HG02588 (cell line): ENCODE results near the gene PRAMEF2.
"Not testable (repeated sequence)": the region's sequence is repeated elsewhere in the genome, so short reads cannot be mapped to it uniquely, and the experiment has no call there.

ENCODE experiments used
- ATAC-seq: cut with Tn5 transposase; IDR thresholded peaks from one replicate; pipeline ENCODE4 v1.9.1; 2021; ENCODE audit warnings: mild to moderate bottlenecking, moderate library complexity; ENCODE audit not compliant: unreplicated experiment

Gene PRAMEF2, protein sequence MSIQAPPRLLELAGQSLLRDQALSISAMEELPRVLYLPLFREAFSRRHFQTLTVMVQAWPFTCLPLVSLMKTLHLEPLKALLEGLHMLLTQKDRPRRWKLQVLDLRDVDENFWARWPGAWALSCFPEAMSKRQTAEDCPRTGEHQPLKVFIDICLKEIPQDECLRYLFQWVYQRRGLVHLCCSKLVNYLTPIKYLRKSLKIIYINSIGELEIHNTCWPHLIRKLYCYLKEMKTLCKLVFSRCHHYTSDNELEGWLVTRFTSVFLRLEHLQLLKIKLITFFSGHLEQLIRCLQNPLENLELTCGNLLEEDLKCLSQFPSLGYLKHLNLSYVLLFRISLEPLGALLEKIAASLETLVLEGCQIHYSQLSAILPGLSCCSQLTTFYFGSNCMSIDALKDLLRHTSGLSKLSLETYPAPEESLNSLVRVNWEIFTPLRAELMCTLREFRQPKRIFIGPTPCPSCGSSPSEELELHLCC

DNA sequence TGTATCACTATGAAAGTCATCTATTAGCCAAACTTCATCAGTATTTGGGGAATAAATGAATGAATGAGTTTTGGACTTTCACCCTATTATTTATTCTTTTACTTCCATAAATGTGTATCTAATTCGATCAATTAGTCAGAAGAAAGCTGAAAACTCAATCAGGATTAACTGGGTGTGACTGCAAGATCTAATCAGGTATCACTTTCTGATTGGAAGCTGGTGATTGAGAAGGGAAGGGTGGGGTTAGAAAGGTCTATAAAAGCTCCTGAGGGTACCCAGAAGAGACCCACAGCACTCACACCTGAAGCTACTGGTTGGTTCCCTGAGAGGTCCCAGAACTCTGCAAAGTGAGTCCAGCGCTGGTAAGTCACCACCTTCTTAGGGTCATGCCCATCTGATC lies at the start of gene PRAMEF2:
Gene PRAMEF2 (plus strand): TSS at position 301 of the 400 bp plus-strand sequence. CDS start 1,924 bp downstream, outside the sequence.
- not testable (repeated sequence) for ATAC-seq

DNA sequence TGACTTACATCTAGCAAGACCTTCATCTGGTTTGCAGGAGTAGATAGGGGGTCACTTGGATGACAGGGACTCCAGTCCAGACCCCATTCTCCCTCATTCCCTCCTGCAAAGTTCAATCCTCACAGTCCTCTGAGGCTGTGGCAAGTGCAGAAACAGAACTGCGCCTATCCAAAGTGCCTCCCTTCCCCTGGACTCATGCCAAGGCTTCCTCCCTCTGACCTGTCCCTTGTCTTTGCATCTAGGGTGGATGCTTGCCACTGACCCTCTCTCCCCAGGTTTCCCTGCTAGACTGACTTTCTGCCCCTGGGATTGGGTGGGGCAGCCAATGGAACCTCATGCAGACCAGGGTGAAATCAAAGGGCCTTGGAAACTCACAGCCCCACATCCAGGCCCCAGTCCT lies 47.0 kb upstream of the PRAMEF2 start:
- no peak for ATAC-seq

DNA sequence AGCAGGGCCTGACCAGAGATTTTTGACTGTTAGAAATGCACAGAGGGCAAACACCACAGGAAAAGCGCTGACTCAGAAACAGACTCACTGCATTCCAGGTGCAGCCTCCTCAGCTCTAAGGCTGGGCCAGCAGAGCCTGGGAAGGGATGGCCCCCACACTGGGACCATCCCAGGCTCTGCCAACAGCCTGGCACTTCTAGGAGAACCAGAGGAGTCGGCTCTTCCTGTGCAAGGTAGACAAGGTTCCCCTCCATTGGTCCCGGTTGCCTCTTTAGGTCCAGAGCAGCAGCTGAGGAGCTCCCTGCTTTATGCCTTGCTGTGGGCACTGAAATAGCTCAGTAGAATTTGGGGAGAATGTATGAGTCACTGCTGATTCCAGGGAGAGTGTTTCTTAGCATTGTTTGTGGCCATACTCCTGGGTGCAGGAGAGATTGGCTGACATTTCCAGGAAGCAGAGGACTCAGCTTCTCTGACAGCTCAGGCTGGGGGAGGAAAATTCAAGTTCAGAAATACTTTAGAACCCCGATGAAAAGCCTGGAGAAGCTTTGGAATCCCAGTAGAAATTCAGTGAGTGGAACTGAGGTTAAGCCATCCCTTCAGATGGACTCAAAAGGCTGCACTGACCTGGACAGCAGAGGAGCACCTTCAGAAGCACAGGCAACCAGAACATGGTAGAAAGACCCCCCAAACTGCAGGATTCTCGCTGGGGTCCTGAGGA lies 46.0 kb upstream of the PRAMEF2 start:
- ATAC-seq = no peak

- no peak for ATAC-seq
Measured at GRCh38 chr1:12811409-12811784, 45.5 kb upstream of the PRAMEF2 start.

DNA sequence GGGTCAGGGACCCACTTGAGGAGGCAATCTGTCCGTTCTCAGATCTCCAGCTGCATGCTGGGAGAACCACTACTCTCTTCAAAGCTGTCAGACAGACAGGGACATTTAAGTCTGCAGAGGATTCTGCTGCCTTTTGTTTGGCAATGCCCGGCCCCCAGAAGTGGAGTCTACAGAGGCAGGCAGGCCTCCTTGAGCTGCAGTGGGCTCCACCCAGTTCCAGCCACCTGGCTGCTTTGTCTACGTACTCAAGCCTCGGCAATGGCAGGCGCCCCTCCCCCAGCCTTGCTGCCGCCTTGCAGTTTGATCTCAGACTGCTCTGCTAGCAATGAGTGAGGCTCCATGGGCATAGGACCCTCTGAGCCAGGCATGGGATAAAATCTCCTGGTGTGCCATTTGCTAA lies 37.8 kb upstream of the PRAMEF2 start:
- ATAC-seq = not testable (repeated sequence)

- not testable (repeated sequence) for ATAC-seq
Measured at GRCh38 chr1:12831310-12831709, 25.6 kb upstream of the PRAMEF2 start, which contains the start of gene PRAMEF11. TSS of gene PRAMEF11 (minus strand) at chr1:12831410. CDS start at chr1:12828789, 2,621 bp downstream.

DNA sequence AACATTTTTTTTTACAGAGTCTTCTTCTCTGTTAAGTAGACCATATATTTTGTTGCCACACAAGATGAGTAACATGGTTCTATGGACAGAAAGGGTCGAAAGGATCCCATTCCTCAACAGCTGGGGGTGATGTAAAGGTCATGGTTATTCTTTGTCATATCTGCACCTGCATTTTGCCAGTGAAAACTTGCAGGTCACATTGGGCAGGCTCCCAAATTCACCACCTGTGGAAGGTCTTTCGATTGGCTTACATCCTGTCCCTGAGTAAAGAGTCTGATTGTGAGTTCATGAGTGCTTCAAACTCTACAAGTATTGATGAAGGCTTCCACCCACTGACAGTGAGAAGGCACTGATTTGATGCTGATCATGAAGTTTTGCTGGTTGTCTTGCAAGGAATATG lies 23.6 kb upstream of the PRAMEF2 start:
- not testable (repeated sequence) for ATAC-seq

GRCh38 chr1:12848620-12849019 lies 8.3 kb upstream of the PRAMEF2 start, which contains the start of gene HNRNPCL1:
TSS of gene HNRNPCL1 (minus strand) at chr1:12848720. CDS start at chr1:12848289, 431 bp downstream.
- ATAC-seq = not testable (repeated sequence)

GRCh38 chr1:12851779-12852178 lies 5.1 kb upstream of the PRAMEF2 start:
- ATAC-seq = no peak

DNA sequence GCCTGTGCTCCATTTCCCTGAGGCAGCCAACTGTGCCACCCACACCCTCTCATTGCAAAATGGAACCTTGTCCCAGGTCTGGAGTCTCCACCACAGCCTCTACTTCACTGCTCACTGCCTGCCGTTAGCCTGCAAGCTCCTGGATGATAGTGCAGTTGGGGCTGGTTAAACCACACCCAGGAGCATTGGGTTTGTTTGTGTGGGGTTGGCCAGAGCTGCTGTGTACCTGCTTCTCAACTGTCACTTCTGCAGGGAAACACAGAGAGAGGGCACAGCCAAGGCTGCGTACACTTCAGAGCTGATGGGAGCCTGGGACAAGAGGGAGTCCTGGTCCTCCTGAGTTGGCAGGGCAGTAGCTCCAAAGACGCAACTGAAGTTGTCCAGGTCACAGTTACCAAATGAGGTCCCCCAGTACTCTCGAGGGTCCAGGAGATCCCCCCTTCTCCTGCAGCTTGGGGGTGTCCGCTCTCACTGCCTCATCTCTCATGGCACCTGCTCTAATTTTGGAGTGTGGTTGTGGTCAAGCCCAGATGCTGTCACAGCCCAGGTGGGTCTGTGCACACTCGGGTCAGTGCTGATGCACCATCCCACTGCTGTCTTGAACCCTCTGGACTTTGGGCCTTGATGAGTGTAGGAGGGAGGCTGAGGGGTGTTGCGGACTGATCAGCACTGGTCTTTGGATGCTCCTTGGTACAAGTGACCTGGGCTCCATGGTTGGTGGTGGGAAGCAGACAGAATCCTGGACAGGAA lies 6.4 kb downstream of the PRAMEF2 start:
- ATAC-seq = not testable (repeated sequence)

DNA sequence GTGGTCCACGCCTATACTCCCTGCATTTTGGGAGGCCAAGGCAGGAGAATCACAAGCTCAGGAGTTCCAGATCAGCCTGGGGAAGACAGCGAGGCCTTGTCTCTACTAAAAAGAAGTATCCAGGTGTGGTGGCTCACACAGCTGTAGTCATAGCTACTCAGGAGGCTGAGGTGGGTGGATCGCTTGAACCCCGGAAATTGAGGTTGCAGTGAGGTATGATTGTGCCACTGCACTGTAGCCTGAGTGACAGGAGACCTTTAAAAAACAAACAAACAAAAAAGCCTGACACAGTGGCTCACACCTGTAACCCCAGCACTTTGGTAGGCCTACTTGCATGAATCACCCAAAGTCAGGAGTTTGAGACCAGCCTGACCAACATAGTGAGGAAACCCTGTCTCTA lies 21.6 kb downstream of the PRAMEF2 start:
- ATAC-seq = not testable (repeated sequence)

DNA sequence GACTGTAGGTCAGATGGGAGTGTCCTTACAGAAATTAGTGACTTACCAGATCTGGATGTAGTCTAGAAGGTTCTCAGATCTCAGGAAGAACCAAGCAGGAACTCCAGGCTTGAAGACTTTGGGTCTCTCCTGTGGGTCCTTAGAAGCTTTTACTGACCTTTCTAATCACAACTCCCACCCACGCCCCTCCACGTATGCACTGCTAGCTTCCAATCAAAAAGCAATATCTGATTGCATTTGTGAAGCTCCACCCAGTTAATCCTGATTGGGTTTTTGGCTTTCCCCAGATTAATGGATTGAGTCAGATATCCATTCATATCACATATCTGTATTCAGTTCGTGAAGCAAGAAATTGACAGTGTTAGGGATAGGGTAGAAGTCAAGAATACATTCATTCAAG lies 29.2 kb downstream of the PRAMEF2 start, which contains the start of gene PRAMEF4:
Gene PRAMEF4 (minus strand): TSS at position 101 of the 400 bp plus-strand sequence. CDS start 2,807 bp downstream, outside the sequence.
- ATAC-seq = not testable (repeated sequence)

- not testable (repeated sequence) for ATAC-seq
Measured at GRCh38 chr1:12898170-12898569, 41.3 kb downstream of the PRAMEF2 start, which contains the start of gene PRAMEF10. TSS of gene PRAMEF10 (minus strand) at chr1:12898270. CDS start at chr1:12895847, 2,423 bp downstream.

DNA sequence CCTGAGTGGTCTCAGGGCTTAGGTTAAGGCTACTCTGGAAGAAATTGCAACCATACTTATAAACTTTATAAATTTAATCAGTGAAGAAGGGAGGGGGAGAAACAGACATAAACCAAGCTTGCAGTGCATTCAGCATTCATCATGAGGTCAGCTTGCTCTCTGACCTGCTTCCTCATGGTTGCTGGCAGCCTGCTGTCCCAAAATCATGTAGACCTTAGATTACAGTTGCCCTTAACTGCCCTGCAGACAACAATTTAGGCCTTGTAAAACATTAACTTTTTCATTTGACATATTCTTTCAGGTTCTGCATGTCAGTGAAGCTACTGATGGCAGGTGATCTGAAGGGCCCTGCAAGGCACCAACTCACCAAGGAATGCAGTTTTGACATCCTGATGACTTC lies 42.3 kb downstream of the PRAMEF2 start:
- ATAC-seq = not testable (repeated sequence)

GRCh38 chr1:12903793-12904572 lies 47.1 kb downstream of the PRAMEF2 start:
- ATAC-seq = not testable (repeated sequence)
